ENCODE results near the gene CPTP.

GRCh38 chr1:1359664-1360468, 35.3 kb downstream of the CPTP start:
- no peak for TF ChIP-seq CTCF (IDR thresholded peaks at IDR 0.05)
- no peak for TF ChIP-seq EZH2 (IDR thresholded peaks at IDR 0.05)

Data from neural progenitor cell (in vitro differentiated cells).